GM18526 (cell line): ENCODE measurements around the gene MT1X.

Experiments
- POLR2A ChIP-seq: IDR thresholded peaks from 3 replicates; pipeline ENCODE4 v1.6.1; 2011; ENCODE audit not compliant: insufficient read length; ENCODE audit errors: extremely low read depth

MT1X gene

DNA sequence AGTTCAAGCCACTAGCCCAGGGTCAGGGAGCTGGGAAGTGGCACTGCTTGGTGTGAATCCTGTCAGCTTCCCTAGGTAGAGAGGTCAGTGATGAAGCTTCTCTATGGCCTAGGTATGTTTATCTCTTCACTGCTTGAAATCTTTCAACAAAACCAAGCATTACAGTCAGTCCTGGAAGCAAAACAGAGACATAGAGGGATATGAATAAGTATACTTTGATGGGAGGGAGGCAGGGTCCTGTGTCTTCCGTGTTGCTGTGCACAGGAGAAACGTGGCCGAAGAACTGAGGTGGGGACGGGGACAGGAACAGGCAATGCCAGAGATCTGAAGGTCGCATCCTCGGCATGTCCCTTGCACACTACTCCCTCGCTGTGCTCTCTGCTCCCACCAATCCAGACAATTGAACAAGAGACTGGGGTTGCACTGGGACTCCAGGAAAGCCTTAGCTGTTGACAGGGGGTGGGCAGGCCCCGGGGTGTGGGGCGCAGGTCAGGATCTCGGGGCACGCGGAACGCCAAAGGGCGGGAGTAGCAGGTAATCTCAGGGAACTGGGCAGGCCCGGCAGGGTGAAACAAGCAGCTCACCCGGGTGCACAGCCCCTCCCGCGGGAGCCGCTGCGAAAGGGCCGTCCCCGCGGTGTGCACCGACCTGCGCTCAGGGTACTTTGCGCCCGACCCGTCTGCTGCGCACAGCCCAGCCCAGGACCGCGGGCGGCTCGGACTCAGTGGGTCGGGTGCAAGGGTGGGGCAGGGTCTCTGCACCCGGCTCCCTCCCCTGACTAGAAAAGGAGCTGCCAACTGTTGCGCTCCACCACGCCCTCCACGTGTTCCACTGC is 13.0 kb upstream of the MT1X start, which contains the start of gene MT1H:
TSS of gene MT1H (plus strand) at position 810 of the 835 bp plus-strand sequence. CDS start 71 bp downstream, outside the sequence.
- TF ChIP-seq POLR2A, result no peak

DNA sequence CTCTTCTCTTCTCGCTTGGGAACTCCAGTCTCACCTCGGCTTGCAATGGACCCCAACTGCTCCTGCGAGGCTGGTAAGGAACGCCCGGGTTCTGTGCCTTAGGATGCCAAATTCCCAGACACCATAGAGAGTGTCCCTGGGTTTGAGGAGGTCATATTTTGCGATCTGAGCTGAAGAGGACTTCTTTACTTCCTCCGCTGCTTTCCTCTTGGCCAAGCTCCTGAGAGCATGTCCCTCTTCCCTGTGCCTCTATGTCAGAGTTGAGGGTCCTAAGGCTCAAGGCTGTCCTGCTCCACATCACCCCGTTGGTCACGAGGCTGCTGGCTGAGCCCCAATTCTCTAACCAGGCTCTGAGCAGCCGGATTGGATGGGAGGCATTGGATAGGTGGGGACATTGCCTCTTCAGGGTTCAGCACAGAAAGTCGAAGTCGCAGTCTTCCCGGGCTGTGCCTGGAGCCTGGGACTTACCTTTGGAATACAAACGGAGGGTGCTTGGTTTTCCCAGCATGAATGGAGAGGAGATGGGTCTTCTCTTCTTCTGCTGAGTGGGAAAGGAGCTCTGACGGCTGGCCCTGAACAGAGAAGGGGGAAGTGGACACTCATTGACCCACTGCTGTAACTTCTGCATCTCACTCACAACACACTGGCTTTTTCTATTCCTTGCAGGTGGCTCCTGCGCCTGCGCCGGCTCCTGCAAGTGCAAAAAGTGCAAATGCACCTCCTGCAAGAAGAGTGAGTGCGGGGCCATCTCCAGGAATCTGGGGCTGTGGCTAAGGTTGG is 12.2 kb upstream of the MT1X start:
- no peak for TF ChIP-seq POLR2A

GRCh38 chr16:56670620-56670934 is 11.7 kb upstream of the MT1X start:
- TF ChIP-seq POLR2A, result no peak

- no peak for TF ChIP-seq POLR2A
Observed at GRCh38 chr16:56672761-56673536, 9.3 kb upstream of the MT1X start.

- no peak for TF ChIP-seq POLR2A
Observed at GRCh38 chr16:56673921-56674320, 8.3 kb upstream of the MT1X start.

- TF ChIP-seq POLR2A, result no peak
Observed at GRCh38 chr16:56675685-56676210, 6.5 kb upstream of the MT1X start.

DNA sequence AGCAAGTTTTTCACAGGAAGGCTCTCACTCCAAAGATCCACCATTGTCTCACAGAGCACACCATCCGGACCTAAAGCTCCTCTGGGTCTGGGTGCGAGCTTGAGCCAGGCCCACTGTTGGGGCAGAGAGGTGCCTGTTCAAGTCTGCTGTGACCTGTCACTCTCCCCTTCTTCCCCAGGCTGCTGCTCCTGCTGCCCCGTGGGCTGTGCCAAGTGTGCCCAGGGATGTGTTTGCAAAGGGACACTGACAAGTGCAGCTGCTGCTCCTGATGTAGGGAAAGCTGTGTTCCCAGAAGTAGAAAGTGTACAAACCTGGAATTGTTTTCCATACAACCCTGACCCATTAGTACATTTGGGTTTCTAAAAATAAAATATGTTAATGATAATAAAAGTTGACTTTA is 4.8 kb upstream of the MT1X start:
- TF ChIP-seq POLR2A, result no peak

DNA sequence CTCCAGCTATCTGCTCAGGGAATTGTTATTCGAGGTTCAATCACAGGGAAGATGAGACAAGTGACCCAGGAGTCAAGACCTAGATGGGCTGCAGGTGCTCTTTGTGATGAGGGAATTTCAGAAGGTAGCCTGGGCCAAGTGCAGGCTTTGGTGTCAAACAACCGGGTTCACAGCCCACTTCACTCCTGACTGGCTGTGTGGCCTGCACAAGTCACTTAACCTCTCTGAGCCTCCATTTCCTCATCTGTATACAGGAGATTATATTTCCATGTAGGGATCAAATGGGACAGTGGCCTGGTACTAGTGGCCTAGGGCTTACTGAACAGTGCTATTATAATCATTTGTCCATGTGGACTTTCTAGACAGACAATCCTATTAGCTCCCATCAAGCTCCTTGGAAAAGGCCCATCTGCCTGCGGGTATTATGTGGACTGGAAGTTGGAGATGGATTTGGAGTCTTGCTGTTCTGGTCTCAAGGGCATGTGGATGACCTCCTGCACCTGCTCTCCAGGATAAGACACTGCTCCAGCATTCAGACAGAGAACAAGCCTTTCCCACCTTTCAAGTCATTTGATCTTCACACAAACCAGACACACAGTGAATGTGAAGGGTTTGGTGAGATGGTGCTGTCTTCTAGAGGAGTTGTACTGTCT is 3.1 kb upstream of the MT1X start:
- TF ChIP-seq POLR2A, result no peak

- TF ChIP-seq POLR2A, result no peak
Observed at GRCh38 chr16:56679818-56680217, 2.5 kb upstream of the MT1X start.

DNA sequence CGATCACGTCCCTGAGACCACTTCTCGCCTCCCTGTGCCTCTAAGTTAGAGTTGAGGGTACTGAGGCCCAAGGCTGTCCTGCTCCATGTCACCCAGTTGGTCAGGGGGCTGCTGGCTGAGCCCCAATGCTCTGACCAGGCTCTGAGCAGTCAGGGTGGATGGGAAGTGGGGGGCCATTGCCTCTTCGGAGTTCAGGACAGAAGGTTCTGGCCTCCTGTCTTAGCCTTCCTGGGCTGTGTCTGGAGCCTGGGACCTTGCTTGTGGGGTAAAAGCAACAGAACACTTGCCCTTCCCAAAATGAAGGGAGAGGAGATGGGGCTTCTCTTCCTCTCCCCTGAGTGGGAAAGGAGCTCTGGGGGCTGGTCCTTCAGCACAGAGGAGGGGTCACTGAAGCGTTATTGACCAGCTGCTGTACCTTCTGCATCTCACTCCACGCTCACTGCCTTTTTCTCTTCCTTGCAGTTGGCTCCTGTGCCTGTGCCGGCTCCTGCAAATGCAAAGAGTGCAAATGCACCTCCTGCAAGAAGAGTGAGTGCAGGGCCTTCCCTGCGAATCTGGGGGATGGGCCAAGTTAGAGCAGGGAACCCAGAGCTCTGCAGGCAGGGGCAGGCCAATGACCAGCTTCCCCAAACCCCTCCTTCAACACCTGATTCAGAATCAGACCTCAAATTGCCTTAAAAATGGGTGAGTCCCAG is 580 bp downstream of the MT1X start:
- TF ChIP-seq POLR2A, result no peak

DNA sequence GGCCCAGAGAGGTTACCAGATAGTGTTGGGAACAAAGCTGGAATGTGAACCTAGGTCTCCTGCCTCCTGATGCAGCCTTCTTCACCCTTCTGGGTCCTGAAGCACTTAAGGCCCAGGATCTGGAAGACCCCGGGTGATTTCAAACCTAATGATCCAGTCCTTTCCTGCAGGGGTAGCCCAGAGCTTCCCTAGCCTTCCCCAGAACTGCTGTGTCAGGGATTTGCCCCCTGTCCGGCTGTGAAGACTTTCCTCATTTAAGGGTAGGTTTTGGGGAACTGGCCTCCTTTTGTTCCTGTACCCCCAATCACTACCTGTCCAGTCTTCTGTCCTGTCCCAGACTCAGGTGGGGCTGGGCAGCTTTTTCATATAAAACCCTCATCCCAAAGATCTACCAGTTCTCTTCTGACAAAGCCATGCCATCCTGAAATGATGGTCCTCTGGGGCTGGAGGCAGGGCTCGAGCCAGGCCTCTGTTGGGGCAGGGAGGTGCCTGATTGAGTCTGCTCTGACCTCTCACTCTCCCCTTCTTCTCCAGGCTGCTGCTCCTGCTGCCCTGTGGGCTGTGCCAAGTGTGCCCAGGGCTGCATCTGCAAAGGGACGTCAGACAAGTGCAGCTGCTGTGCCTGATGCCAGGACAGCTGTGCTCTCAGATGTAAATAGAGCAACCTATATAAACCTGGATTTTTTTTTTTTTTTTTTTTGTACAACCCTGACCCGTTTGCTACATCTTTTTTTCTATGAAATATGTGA is 1.3 kb downstream of the MT1X start:
- TF ChIP-seq POLR2A, result no peak

- no peak for TF ChIP-seq POLR2A
Observed at GRCh38 chr16:56684256-56684925, 2.1 kb downstream of the MT1X start.
